ENCODE measurements around the gene SOBP.

SOBP gene

DNA sequence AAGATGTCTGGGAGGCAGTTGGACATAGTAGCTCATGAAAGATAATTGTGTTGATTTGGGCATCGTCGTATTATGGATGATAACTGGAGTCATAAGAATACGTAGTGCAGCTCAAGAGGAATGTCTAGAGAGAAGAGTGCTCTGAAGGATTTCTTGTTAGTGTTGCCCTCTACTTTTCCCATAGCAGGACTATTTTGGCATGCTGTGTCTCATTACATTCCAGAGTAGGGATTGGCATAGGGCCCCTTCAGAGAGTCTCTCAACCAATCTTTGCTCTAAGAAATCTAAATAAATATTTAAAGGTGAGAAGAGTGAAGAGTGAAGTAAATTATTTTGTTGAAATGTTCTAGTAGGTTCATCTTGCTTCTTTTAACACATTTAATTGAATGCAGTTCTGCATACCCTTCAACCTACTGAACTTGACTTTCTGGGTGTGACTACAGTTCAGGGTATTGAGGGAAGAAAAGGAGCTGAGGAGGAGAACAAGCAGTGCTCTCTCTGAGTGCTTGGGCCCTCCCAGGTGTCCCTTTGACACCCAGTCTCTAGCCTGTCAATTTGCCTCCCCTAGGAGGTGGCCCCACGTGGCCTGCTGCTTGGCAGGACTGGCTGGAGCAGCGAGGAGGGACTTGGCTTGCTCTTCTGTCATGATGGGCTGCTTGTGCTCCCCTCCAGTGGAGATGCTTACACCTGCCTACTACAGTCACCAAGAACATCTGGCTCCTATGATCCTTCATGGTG, 33.3 kb downstream of the SOBP start:
- DNase-seq (ENCODE audit: low read depth in 3 of 3): no peak

DNA sequence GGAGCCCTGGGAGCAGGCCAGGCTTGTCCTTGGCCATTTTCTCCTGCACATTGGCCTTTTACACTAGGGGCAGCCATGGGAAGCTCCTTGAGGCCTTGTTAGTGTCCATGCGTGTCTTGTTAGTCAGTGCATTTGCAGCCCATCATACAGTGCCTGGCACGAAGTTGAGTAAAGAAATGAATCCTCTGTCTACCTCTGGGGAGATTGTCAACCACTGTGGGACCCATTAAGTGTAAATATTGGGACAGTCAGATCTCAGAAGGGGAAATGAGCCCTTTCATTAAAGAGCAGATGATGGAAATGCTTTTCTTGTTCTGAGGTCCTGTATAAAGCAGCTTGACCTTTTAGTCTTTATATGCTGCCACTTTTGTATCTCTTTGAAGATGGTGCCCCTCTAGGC, 33.9 kb downstream of the SOBP start:
- no peak for DNase-seq (ENCODE audit: low read depth in 3 of 3)

DNA sequence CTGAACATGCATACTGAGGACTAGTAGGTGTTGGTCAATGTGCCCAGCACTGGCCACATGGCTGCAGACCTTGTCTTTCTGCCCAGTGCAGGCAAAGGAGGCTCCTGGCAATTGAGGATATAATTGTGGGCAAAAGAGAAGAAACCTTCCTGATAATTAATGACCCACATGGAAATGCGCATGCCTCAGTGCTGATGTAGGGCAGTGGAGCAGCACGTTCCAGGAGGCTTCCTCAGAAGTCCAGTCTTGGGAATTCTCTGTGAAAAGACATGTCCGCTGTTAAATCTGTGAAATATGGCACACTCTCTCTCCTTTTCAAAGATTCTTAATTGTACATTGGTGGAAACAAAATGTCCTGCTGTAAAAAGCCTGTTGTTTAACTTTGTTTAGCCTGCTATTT, 34.7 kb downstream of the SOBP start:
- DNase-seq (ENCODE audit: low read depth in 3 of 3): no peak

DNA sequence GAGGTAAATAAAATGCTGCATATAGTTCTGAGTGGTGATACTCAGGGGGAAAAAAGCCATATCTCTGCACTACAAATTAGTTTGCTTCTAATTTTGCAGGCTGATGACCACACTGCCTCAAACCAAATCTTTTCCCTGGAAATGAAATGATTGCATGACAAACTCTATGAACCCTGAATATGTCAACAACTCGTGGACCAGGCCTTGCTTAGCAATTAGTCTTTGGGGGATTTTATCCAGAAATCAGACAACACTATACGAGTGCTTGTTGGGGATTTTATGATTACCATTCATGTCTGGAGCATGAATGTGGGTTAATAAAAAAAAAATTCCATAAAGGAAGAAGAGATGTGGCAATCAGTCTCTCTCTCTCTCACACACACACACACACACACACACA, 42.0 kb downstream of the SOBP start:
- DNase-seq (ENCODE audit: low read depth in 3 of 3): no peak

DNA sequence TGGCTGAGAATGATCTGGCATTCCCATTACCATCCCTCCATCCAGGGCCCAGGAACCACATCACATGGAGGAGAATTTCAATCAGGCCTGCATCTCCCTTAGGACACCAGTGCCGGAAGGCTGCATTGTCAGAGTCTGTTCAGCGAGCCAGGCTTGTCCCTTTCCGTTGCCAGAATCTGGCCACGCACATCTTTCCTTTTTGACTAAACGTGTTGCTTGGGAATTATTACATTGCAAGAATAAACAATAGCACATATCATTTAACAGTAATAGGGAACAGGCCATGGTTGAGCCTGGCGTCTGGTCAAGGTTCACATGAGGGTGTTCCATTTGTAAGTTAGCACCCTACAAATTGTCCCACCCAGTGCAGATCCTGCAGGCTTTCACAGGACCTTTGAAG, 42.8 kb downstream of the SOBP start:
- no peak for DNase-seq (ENCODE audit: low read depth in 3 of 3)

DNA sequence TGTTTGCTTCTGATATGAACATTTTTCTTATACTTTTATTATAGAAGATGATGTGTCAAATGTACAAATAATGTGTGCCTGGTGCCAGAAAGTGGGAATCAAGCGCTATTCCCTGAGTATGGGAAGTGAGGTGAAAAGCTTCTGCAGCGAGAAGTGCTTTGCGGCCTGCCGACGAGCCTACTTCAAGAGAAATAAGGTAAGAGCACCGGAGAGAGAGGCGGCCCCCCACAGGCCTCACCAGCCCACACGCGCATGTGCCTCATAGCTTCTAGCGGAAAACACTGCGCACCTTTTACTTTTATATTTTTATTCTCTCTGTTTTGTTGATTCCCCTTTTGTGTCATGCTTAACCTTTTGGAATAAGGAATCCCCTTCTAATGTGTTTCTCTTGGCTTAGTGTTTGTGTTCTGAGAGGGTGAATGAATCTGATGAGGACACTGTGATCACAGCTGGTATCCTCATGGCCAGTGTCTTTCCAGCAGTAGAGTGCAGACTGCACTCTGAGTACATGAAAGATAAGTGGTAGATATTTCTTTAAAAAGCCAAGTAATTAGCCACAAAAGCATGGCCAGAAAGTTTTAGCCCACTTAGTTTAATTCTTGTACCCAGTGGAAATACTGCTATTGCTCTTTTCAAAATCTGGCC, 43.6 kb downstream of the SOBP start:
- DNase-seq (ENCODE audit: low read depth in 3 of 3): no peak

DNA sequence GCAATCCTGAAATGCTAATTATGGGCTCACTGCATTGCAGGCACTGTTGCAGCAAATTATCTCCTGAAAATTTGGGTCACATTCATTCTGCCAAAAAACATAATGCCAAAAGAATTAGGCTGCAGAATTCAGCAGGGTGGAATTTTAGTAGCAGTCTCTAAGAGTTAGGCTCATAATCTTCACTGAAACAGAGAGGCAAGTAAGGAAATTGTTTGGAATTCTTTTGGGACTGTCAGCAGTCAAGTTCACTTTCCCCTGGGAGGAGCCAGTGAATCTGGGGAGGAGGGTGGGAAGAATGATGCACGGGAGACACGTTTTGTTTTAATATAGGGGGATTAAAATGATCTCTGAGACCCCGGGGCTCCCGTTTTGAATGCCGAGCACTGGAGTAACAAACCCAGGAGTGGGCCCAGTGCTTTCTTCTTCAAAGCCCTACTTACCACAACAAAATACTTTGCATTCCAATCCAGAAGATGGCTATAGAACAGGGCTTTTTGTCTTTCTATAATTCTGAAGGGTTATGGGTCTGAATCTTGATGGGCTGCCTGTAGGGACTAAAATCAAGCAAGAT, 44.7 kb downstream of the SOBP start:
- no peak for DNase-seq (ENCODE audit: low read depth in 3 of 3)

DNA sequence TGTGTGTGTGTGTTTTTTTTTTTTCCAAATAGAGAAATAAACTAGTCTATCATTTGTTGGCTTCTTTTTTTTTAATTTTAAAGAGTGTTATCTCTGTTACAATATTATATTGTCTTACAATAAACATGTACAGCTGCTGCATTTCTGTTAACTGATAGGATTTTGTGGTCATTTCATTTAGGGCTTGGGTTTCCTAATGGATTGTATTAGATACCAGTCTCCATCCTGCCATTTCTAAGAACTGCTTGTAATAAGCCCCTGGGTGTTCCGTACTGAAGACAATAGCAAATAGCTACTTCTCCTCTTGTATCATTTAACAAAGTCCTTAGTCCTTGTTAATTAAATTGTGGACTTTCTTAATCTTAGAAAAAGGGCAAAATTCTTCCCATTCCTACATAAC, 45.7 kb downstream of the SOBP start:
- DNase-seq (ENCODE audit: low read depth in 3 of 3): no peak

DNA sequence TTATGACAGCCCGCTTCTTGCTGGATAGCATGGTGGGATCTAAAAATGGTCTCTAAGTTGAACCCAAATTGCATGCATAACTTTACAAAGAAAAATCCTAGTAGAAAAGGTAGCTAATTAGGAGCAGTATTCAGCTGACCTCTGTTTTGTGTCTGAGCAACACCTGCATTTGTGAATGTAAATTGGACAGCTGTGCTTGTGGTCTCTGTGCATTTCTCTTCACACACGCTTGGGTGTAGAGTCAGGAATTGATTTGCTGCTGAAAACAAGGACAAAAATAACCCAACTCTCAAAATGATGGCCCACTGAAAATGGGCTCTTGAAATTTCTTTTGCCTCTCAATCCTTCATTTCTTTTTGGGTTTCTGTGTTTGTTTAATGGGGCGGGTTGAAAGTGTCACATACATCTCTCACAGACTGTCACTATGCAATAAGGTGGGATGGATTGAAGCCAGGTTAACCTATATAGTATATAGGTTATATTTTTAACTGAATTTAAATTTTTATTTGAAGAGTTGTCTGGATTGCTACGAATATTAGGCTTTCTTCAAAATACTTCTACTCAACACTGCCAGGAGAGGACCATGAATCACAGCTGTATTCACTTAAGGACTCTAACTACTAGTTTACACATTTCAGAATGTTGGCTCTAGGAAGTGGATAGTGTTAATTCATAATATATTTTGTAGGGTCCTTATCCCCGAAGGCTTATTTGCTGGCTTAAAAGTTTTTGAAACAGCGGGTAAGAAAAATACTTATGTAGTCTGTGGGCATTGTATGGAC, 46.5 kb downstream of the SOBP start:
- DNase-seq (ENCODE audit: low read depth in 3 of 3): no peak

DNA sequence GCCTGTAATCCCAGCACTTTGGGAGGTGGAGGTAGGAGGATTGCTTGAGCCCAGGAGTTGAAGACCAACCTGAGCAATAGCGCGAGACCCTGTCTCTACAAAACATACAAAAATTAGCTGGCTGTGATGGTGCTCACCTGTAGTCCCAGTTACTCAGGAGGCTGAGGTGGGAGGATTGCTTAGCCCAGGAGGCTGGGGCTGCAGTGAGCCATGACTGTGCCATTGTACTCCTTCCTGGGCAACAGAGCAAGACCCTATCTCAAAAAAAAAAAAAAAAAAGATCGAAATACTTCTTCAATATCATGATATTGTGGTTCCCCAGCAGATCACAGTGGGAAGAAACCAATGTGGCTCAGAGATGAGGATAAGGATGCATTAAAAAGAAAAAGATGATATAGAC, 47.6 kb downstream of the SOBP start:
- DNase-seq (ENCODE audit: low read depth in 3 of 3): no peak

DNA sequence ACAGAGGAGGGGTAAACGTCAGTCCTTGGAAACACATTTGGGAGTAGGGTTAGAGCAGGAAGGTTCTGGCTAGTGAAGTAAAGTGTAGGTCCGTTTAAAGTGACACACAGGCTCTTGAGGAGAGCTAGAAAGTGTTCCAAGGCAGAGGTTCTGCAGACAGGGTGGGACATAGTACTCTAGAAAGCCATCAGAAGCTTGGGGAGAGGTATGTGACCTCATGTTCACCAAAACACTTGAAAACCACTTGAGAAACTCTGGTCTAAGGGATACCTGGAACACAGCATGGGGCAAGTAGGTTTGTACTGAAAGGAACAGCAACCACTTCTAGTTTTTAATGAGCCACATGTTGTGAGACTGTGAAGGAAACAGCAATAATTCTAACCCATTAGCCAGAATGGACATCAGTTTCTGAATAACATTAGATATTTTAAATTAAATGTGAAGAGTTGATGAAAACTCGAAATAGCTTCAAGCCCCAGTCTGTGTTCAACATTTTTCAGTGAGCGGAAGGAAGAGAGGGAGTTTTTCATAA, 49.0 kb downstream of the SOBP start:
- no peak for DNase-seq (ENCODE audit: low read depth in 3 of 3)

DNA sequence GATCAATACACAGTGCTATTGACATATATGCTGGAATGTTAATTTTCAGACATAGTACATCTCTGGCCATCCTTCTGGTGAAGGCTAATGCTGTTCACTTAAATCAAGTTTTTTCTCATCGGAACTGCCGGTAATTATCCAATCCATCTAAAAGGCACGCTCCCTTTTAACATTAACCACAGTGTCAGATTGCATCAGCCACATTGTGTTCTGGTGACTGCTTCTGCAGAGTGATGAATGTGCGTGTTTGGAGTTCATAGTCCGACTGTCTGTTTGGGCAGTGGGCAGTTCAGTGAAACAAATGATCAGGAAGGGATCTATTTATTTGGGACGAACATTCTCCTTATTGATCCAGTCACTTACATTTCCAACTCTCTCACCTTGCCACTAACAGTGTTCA, 49.5 kb downstream of the SOBP start:
- DNase-seq (ENCODE audit: low read depth in 3 of 3): no peak

DNA sequence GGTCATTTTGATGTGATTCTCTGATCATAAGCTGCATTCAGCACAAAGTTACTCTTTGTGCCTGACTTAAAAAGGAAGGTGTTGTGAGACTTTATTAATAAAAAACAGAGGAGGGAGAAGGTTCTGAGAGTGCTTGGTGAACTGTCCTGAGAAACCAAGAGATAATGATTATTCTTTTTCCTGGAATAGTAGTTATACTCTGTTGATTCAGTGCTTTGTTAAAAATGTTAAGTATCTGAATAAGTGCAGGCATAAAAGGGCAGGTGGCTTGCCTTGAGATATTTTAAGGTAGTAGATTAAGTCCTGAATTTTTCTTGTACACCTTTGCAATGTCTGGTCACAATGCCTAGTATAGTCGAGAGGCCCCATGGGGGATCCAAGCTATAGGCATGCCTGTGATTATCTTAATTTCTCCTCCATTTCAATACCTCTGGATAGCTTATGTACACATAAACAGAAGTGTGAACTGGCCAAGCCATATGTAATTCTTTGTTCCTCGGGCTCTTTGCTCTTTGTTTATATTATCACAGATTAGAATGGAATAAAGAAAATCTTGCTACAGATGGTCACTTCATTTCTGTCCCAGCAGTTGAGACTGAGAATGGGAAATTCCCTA, 50.0 kb downstream of the SOBP start:
- DNase-seq (ENCODE audit: low read depth in 3 of 3): no peak

DNA sequence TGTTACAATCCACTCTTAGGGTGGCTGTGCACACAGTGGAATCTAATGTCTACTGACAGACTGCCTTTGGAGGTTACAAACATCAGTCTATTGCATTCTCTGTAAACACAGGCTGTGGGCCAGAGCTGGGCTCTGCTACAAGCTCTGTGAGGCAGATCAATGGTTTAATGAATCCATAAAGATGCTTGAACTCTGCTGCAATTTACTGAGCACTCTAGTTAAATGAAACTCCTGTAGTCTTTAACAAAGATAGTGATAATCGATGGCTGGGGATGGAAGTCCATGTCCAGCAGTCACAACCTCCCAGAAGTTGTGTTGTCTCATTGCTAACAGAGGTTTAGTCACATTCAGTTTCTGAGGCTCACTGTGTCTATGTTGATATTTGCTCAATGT, 50.5 kb downstream of the SOBP start:
- DNase-seq (ENCODE audit: low read depth in 3 of 3): no peak

DNA sequence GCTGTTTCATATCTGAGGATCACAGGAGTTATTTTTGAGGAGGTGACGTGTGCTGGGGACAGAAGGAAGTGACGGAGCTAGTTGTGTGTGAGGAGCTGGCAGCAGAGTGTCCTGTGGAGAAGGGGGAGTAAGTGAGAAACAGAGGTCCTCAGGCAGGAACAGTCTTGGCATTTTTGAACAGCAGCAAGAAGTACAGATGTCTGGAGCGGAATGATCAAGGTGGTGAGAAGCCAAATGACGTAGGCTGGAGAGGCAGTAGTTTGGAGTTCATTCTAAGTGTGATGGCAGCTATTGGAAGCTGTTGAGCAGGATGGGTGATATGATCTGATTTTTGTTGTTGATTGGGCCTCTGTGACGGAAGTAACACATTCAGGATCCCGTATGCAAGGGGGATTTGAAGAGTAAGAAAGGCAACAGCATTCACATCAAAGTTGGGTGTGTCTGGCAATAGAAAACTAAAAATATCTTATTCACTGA, 52.3 kb downstream of the SOBP start:
- DNase-seq (ENCODE audit: low read depth in 3 of 3): no peak

DNA sequence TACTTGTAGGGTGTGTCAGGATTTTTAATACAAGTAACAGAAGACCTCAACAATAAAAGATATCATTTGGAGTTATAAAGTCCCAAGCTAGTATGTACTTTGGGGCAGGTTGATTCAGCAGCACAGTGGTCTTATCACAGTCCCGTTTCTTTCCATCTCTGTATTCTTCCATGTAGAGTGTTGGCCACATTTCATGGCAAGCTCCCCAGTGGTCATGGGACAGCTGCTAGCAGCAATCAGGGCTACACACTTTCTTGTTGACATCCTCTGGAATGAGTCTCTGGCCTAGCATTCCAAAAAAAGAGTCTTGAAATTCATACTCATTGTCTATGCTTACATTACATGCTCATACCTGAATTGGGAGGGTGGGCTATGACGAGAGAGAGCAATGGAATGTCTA, 53.2 kb downstream of the SOBP start:
- DNase-seq (ENCODE audit: low read depth in 3 of 3): no peak

DNA sequence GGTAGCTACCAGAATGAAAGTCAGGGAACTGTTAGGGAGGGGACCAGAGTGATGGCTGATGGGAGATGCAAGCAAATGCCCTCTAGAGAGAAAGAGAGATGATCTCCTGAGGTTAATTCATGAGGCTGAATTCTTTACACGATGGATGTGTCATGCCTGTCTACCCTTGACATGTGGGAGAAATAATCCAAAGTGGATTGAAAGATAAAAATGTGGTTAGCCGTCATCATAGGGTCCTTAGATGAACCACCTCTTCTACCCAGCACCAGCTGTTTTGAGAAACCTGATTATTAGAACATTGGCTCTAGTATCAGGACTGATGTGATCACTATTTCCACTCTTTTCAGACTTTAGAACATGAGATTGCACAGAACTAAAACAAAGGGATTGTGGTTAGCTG, 53.6 kb downstream of the SOBP start:
- no peak for DNase-seq (ENCODE audit: low read depth in 3 of 3)

DNA sequence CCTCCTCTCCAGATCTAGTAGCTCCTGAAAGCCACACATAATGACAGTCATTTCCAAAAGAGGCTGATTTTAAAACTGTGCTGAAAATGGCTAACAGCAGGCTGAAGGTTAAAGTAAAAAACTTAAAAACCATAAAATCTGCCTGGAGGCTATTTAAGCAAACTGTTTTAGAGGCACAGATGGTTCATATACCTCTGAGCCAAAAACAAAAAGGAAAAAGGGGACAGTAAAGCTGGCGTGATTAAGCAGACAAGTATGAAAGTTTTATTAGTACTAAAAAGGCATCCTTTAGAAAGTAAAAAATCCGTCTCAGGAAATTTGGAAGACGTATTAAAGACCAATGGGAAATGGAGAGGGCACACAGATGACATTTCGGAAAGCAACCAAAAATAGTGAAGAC, 55.8 kb downstream of the SOBP start:
- DNase-seq (ENCODE audit: low read depth in 3 of 3): no peak

DNA sequence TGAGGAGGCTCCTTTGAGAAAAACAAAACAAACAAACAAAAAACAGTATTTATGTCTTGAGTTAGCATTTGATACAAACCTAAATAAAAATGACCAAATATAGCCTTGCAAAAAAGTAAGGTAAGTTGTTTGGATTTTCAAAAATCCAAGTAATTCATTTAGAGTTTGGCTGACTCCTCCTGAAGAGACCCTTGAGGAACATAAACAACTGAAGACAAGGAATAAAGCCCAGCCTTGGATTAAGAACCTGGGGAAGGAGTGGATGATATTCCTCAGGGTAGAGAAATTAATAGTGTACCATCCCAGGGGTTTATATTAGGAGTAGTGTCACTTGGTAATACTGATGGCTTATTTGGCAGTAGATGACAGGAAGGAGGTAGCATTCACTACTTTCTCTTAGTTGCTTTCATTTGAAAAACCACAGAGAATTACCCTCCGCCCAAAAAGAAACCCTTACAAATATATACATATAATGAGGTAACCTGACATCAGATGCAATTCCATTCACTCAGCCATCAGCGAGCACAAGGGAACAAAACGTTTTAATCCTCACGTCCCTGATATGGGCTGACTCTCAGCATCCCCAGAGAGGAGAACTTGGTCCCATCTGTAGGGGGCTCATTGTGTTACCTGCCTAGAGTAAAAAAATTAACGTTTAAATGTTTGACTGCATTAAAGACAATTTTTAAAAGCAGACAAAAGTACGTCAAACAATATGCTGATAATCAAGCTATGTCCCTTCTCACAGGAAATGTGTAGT, 57.0 kb downstream of the SOBP start:
- no peak for DNase-seq (ENCODE audit: low read depth in 3 of 3)

DNA sequence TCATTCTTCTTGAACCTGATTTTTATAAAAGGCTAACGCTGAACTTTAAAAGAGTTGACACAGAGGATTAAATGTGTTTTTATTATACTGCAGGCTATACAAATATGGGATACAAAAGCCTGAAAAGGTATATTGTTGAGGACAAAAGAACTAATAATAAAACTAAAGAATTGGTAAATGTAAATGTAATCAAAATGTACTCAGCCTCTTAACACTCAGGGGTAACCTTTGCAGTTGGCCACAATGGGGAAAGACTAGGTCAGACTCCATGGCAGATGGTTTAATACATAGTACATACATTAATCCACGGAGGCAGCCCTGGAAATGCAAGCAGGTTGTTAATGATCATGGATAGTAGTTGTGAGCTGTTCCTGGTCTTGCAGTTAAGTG, 57.5 kb downstream of the SOBP start:
- DNase-seq (ENCODE audit: low read depth in 3 of 3): no peak

DNA sequence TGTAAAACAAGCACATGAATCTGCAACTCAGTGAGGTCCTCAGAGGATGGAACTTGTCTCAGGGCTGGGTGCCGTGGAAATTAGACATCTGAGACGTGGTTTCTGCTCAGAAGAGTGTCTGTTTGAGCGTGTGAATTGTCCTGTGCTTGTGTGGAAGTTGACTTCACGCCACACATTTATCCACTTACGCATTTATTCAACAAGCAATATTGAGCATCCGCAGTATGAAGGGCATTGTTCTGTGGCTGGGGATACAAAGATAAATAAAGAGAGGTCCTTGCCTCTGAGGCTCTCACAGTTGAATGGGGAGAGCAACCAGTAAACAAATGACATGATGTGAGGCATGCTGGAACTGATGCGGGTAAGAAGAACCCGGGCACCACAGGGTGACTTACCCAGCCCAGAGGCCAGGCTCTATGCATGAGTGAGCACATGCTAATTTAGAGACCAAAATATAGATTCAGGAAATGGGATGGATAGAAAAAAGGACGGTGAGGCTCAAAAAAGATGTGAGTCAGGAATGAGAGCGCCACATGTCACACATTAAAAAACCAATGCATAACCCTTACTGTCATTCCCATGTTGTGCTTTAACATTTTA, 60.4 kb downstream of the SOBP start:
- no peak for DNase-seq (ENCODE audit: low read depth in 3 of 3)

Data from stimulated activated CD4-positive, alpha-beta T cell treated with anti-CD3 and anti-CD28 coated beads, TNF-alpha, amount 100 ng/mL, for 4 hours (primary cell).